GM03348 (cell line): ENCODE measurements around the gene BAZ2A.
"Not testable (repeated sequence)": the region's sequence is repeated elsewhere in the genome, so short reads cannot be mapped to it uniquely, and the experiment has no call there.

Experiments used
- DNase-seq: peaks from one replicate; pipeline ENCODE4 v3.0.0; 2012; ENCODE audit warnings: low spot score

The BAZ2A gene

DNA sequence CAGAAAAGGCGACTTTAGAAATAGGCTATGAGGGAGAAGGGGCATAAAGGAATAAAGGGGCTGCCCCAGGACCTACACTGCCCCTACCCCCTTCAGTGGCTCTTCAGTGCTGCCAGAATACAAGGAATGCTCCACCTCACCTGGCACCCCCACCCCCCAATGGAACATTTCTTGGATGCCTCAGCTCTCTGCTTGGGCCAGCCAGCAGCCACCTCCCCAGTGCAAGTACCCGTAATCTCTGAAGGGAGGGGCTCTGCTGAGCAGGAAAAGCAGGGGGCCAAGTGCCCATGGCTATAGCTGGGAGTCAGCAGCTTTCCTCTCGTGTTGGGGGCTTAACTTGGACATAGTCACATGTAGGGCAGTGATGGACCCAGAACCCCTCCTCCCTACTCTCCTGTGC lies 33.3 kb downstream of the BAZ2A start:
- DNase-seq, result no peak

GRCh38 chr12:56593909-56594621 lies 36.1 kb downstream of the BAZ2A start:
- peak; percentile 85 for DNase-seq

DNA sequence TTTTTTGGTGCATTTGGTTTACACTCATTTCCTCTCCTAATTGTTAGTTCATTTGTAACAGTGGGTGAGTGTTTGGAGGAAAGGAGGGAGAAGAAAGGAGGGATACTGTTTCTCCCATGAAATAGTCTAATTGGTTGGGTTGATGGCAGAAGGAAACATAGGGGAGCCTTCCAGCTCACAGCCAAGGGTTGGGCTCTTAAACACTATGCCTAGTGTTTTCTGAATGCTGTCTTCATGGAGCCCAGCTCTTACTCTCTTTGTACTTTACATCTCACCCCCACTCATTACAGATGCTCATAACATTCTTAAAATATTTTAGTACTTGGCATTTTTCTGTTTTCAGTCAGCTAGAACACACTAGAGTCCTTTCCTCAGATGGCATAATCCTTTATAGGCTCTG lies 38.2 kb downstream of the BAZ2A start:
- DNase-seq, result peak; percentile 54

GRCh38 chr12:56591126-56591525 lies 39.0 kb downstream of the BAZ2A start:
- DNase-seq, result no peak

- DNase-seq, result no peak
Measured at GRCh38 chr12:56590237-56590830, 39.8 kb downstream of the BAZ2A start.

GRCh38 chr12:56589783-56590182 lies 40.3 kb downstream of the BAZ2A start:
- DNase-seq, result no peak

GRCh38 chr12:56585098-56585497 lies 45.0 kb downstream of the BAZ2A start:
- DNase-seq, result no peak

DNA sequence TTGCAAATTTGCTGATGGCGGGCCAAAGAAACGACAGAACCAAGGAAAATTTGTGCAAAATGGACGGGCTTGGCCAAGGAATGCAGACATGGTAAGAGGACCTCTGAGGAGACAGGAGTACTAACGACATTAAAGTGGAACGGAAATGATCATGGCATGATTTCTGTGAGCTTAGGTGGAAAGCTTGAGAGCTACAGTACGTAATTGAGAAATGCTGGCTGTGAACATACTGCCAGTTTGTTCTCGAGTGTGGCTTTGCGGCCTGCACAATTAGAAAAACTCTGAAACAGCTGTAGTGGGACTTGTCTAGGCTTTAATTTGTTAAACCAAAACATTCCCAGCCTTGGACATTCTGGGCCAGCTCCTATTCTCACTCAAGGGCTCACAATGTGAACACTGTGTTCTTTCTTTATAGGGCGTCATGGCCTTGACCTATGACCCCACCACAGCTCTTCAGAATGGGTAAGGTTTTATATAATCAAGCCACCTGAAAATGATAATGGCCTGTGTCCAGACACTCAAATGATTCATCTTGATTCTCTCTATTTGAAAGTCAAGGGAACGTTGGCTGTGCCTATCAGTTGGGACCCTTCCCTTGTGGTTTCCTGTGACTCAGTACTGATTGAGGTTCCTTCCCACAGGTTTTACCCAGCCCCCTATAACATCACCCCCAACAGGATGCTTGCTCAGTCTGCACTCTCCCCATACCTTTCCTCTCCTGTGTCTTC lies 48.5 kb downstream of the BAZ2A start:
- DNase-seq, result no peak

- no peak for DNase-seq
Measured at GRCh38 chr12:56578983-56579546, 51.1 kb downstream of the BAZ2A start.

- not testable (repeated sequence) for DNase-seq
Measured at GRCh38 chr12:56577248-56577647, 52.9 kb downstream of the BAZ2A start.

- no peak for DNase-seq
Measured at GRCh38 chr12:56574210-56574609, 55.9 kb downstream of the BAZ2A start.

DNA sequence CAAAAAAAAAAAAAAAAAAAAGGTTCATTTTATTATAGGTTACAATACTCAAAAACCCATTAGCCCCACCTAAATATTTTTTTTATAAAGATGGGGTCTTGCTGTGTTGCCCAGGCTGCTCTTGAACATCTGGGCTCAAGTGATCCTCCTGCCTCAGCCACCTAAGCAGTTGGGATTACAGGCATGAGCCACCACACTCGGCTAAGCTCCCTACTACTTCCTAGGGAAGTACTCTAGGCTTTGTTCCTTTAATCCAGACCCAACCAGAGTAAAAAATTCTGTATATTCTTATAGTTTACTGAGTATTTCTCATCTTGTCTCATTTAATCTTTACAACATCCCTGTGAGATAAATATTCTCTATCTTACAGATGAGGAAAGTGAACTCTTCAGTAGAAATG lies 57.8 kb downstream of the BAZ2A start:
- no peak for DNase-seq

- DNase-seq, result no peak
Measured at GRCh38 chr12:56571121-56571520, 59.0 kb downstream of the BAZ2A start.

GRCh38 chr12:56568146-56568545 lies 62.0 kb downstream of the BAZ2A start:
- no peak for DNase-seq

DNA sequence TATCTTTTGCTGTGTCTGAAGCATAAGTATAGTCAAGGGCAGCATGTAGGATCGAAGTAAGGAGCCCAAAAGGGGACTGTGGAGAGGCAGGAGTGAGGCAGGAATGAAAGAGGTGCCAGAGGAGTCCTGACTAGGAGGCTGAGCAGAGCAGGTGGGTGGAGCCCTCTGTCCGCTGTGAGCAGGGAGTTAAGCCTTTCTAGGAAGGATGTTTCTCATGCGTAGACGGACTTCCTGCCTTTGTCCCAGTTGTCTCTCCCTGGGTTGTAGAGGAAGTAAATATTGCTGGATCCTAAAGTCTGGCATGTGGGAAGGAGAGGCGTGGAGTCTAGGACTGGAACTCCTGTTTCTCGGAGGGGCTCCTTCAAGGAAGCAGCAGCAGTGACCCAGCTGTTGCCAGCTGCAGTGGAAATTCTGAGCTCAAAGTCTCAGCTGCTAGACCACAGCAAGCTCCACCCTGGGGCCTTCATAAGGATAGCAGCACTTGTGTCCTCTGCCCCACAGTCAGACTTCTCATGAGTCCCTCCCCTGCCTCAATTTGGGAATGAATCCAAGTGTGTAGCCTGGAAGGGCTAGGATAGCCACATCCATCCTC lies 64.5 kb downstream of the BAZ2A start:
- DNase-seq, result peak; percentile 75

GRCh38 chr12:56551070-56551469 lies 79.1 kb downstream of the BAZ2A start:
- no peak for DNase-seq

GRCh38 chr12:56546680-56547079 lies 83.4 kb downstream of the BAZ2A start:
- no peak for DNase-seq
